HL-60/S4 (cell line): ENCODE data around the gene KRT76.

Experiments
- in situ Hi-C: fragments of 300-500 bp; cut with MboI; formaldehyde crosslinking; loops from 2 replicates; pipeline ENCODE4 v1.14.3; 2022; ENCODE audit warnings: low sequenced_read_pairs

KRT76 gene

DNA sequence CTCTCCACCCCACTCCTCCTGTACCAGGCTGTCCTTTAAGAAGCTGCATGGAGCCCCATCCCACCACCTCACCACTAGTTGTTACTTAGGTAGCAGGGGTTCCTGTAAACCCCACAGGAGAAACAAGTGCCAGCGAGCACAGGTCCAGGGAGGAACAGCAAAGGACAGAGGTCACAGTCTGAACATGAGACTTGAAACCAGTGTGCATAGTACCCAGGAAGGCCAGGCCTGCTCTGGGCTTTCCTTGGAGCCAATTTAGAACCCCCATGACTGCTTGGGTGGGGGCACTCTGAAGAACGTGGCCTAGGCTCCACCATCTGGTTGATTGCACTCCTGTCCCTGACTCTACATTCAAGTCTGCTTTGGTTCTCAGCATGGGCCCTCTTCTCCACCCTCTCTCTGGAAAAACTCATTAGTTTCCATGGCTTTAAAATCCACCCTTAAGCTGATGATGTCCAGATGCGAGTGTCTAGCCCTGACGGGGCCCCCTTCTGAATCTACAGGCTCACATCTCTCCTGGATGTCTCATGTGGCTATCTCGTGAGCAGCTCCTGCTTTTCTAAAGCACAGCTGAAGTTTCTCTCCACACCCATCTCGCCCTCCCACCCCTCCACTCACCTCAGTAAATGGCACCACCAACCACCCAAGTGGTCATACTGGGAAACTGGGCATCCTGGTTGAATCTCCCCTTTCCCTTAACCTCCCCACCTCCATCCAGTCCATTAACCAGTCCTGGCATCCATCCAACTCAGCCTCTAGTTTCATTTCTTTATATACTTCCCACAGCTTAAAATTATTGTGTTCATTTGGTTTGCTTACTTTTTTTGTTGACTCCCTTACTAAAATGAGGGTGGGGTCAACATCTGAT is 10.4 kb upstream of the KRT76 start:
- in situ Hi-C loops: no loop called here

- in situ Hi-C loops: no loop called here
Measured at GRCh38 chr12:52784909-52785308, 7.8 kb upstream of the KRT76 start.

GRCh38 chr12:52783563-52784316 is 6.6 kb upstream of the KRT76 start:
- in situ Hi-C loops: no loop called here

DNA sequence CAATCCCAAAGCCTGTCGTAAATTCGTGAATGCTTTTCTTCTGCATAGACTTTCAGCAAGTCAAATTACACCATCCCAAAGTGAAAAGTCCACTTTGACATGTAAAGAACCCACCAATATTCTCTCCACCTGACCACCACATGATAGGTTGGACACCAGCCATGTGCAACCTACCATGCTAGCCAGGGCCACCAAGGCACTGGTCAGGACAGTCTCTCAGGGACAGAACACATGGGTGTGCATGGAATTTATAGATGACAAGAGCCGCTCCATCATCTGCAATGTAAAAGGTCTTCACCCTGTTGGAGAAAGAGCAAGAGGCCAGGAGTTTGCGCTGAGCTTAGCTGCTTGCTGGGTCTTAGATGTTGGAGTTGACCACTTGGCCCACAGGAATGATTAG is 5.4 kb upstream of the KRT76 start:
- in situ Hi-C loops: no loop called here

DNA sequence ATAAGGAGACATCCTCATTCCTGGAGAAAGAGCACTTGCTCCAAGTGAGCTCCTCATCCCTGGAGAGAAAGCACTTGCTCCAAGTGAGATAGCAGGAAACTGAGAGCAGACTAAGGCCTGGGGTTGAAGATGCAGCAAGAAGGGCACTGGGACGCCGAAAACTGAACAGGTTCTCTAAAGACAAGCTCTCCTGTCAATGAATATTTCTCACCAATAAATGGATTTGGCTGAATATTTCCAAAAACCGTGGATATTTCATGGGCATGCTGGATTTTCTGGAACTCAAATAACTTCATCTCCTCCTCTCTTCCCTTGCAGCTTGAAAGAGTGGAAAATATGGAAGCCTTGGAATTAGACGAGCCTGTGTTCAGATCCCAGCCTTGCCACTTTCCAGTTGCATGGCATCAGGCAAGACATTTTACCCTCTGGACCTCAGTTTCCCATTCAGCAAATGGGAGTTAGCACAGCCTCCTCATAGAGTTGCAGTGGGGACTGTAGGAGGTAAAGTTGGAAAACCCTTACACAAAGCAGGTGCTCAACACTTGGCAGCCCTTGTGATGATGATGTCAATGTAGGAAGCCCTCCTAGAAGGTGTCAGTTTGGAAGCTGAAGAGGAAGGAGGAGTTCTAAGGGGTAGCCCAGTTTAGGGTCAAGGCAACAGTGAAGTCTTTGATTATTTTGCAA is 4.4 kb upstream of the KRT76 start:
- in situ Hi-C loops: no loop called here

DNA sequence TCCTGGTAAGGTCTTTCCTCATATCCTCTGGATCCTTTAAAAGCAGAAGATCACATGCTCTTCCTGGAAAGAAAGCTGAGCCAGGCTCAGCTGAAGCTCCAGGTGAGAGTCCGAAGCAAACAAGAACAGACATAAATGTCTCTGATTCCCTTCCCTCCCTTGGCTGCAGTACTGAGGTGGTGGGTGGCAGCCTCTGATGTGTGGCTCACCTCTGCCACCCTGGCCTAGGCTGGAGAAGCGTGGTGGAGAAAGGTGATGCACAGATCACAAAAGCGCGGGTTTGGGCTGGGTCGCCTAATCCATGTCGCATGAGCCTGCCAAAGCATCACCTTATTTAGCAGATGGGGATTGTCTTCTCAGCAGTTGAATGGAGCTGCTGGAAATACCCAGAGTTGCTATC is 2.8 kb upstream of the KRT76 start:
- in situ Hi-C loops: no loop called here

DNA sequence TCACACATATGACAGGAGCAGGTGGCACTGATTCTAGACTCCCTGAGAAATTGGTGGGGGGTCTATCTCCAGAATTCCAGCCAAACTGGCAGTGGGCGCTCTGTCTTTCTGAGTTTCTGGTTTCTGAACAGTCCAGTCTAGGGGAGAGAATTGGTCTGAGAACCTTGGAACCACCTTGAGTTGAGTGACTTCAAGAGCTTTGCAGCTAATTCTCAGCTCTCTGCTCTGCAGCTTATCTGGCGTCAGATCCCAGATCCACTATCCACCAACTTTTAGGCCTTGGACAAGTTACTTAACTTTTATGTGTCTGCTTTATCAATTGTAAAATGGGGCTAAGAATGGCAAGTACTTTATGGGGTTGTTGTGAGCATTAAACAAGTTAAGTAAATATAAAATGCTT is 1.7 kb upstream of the KRT76 start:
- in situ Hi-C loops: no loop called here

- in situ Hi-C loops: no loop called here
Measured at GRCh38 chr12:52777566-52777965, 421 bp upstream of the KRT76 start.

DNA sequence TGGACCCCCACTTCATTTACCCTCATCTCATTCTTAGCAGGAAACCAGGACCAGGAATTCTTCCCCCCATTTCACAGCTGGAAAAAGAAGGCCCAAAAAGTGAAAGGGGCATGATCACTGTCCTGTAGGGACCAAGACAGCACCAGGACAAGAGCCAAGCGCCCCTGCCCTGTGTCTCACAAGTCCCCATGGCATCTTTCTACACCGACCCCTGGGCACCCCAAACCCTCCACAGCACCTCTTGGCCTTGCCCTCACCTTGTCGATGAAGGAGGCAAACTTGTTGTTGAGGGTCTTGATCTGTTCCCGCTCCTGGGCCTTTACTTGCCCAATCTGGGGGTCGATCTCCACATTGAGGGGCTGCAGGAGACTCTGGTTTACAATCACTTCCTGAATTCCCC is 710 bp downstream of the KRT76 start:
- in situ Hi-C loops: no loop called here

- in situ Hi-C loops: no loop called here
Measured at GRCh38 chr12:52774629-52775250, 2.4 kb downstream of the KRT76 start.

- in situ Hi-C loops: no loop called here
Measured at GRCh38 chr12:52772772-52773171, 4.4 kb downstream of the KRT76 start.

DNA sequence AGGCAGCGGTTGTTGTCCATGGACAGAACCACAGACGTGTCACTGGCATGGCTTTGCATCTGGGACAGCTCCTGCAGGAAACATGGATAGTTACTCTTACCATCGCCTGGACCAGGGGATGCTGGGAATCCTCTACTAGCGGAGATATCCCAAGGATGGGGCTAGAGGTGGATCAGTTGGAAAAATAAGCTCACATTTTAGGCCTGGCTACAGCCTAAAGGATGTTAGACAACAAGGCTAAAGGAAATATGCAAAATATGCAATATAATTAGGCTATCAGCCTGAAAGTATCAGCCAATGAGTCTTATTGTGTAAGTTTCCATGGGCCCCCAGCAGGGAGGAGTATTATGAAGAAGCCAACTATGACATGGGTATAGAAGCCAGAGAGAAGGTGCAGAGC is 5.0 kb downstream of the KRT76 start:
- in situ Hi-C loops: no loop called here

DNA sequence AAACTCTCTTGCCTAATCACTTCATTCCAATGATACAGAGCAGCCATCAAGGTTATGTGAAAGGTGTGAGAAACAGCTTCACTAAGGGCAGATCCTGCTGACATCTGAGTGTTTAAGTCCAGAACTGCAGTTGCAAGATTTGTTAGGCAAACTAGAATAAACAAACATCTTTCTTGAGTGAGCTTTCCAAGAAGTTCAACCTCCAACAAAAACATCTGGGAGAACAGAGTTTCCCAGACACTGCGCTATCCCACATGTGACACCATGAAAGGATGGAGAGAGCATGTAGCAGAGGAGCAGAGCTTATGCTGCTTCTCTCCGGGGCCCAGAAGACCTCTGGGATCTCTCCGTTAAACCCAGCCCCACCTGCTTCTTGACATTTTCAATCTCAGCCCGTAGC is 5.6 kb downstream of the KRT76 start:
- in situ Hi-C loops: no loop called here

- in situ Hi-C loops: no loop called here
Measured at GRCh38 chr12:52771088-52771487, 6.1 kb downstream of the KRT76 start.

DNA sequence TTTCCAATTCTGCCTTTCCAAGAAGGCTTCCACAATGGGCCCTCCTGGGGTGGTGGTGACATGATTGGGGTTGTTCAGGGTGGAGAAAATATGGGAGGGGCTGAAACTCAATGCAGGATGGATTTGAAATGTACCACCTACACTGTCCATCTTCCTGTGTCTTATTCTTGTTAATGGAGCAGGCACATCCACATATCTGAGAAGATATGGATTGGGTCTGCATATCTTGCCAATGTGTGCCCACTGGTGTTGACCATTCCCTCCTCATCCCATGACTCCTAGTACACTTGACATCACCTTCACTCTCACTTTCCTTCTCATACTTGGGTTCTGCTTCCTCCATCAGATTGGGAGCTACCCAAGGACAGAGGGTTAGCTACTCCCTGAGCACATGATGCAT is 7.2 kb downstream of the KRT76 start:
- in situ Hi-C loops: no loop called here

DNA sequence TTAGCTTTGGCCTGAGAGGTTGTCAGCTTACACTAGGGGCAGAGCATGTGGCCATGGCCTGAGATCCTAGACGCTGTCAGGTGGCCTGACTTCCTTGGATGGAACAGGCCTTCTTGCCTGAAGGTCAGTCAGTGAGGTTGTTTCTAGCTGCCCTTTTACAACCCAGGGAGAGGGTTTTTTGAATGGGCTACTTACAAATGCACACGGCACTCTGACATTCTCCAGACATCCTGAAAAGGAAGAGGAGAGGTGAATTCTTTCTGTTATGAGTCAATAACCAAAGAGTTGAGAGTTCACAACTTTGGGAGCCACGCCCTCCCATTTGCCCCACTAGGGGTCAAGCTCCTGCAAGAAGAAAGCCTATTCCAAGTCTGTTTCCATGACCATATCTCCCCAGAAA is 7.8 kb downstream of the KRT76 start:
- in situ Hi-C loops: no loop called here

- in situ Hi-C loops: no loop called here
Measured at GRCh38 chr12:52768479-52769200, 8.5 kb downstream of the KRT76 start.

DNA sequence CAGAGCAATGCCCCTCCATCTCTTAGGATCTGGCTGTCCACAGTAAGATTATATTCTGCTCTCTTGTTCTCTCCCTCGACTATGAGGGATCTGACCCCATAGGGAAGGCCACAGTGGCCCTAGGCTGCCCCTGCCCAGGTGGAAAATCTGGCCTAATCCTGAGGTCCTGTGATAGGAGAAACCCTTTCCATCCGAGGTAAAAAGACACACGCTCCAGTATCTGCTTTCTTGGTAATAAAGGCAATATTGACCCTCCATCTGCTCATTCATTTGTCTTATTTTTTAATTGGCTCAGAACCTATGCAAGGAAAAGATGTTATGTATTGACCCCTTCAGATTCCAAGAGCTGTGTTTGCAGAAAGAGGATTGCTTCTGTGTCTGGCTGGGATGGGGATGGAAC is 9.7 kb downstream of the KRT76 start:
- in situ Hi-C loops: no loop called here

- in situ Hi-C loops: no loop called here
Measured at GRCh38 chr12:52767020-52767379, 10.1 kb downstream of the KRT76 start.

DNA sequence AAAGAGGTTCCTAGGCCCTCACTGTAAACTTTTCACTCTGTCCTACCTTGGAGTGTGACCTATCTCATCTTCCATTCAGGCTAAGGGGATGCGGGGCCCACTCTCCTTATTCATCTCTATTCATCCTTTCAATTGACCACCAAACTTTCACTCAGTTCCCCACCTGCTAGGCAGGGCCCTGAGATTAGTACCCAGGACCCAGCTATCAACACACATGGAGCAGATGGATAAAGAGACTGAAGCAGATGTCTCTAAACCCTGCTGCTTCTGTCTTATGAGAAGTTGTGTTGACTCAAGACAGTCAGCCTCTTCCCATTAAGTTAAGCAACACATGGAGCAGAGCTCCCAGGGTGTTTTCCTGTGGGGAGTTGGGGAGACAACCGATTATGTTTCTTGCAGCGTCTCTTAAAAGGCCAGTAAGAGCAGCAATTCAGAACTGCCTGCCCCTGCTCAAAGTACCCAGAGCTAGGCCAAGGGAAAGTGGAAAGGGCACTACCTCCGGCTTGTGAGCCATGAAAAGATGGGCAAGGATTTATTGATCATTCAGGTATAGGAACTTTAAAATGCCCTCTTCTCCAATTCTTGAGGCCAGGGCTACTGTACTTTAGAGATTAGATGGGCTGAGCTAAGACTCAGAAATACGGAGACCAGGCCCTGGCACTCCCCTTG is 10.7 kb downstream of the KRT76 start:
- in situ Hi-C loops: no loop called here
